Activated naive CD8-positive, alpha-beta T cell (primary cell): ENCODE data around the gene USH2A.

Experiments used
- H3K27ac Mint-ChIP-seq: one replicate; pipeline ENCODE4 v1.8.0; 2021; ENCODE audit warnings: mixed read lengths
- H3K27me3 Mint-ChIP-seq: one replicate; pipeline ENCODE4 v1.8.0; 2021; ENCODE audit warnings: mixed read lengths
- H3K36me3 Mint-ChIP-seq: one replicate; pipeline ENCODE4 v1.8.0; 2021; ENCODE audit warnings: mixed read lengths
- H3K4me1 Mint-ChIP-seq: one replicate; pipeline ENCODE4 v1.8.0; 2021; ENCODE audit warnings: low read depth, mixed read lengths
- H3K4me3 Mint-ChIP-seq: one replicate; pipeline ENCODE4 v1.8.0; 2021; ENCODE audit warnings: mild to moderate bottlenecking, mixed read lengths
- H3K9me3 Mint-ChIP-seq: one replicate; pipeline ENCODE4 v1.8.0; 2021; ENCODE audit warnings: low read depth, mixed read lengths

USH2A gene

GRCh38 chr1:215667761-215668160, 755.5 kb downstream of the USH2A start:
- Mint-ChIP-seq H3K27ac (no peak overlapping the region), H3K4me3 (no peak overlapping the region), H3K27me3 (peaks cover 5% of the 10 kb centered on the region), H3K9me3 (no peaks in the 10 kb centered on the region), H3K36me3 (no peaks in the 10 kb centered on the region), H3K4me1 (no peaks in the 10 kb centered on the region)

GRCh38 chr1:215665215-215665614, 758.0 kb downstream of the USH2A start:
- Mint-ChIP-seq H3K4me1 (no peaks in the 10 kb centered on the region), H3K27ac (no peak overlapping the region), H3K9me3 (no peaks in the 10 kb centered on the region), H3K4me3 (no peak overlapping the region), H3K36me3 (no peaks in the 10 kb centered on the region), H3K27me3 (peaks cover 5% of the 10 kb centered on the region)

GRCh38 chr1:215661033-215661432, 762.2 kb downstream of the USH2A start:
- H3K27ac Mint-ChIP-seq = no peak overlapping the region
- H3K36me3 Mint-ChIP-seq = no peaks in the 10 kb centered on the region
- H3K4me1 Mint-ChIP-seq = no peaks in the 10 kb centered on the region
- H3K9me3 Mint-ChIP-seq = no peaks in the 10 kb centered on the region
- H3K4me3 Mint-ChIP-seq = no peak overlapping the region
- H3K27me3 Mint-ChIP-seq = peaks cover 5% of the 10 kb centered on the region

- Mint-ChIP-seq H3K4me3 (no peak overlapping the region), H3K27me3 (peaks cover 4% of the 10 kb centered on the region), H3K27ac (no peak overlapping the region), H3K4me1 (no peaks in the 10 kb centered on the region), H3K36me3 (no peaks in the 10 kb centered on the region), H3K9me3 (no peaks in the 10 kb centered on the region)
These were observed 763.0 kb downstream of the USH2A start for GRCh38 chr1:215660259-215660658.

GRCh38 chr1:215657047-215657446, 766.2 kb downstream of the USH2A start:
- H3K36me3 Mint-ChIP-seq = no peaks in the 10 kb centered on the region
- H3K4me1 Mint-ChIP-seq = no peaks in the 10 kb centered on the region
- H3K27ac Mint-ChIP-seq = no peak overlapping the region
- no peaks in the 10 kb centered on the region for H3K9me3 Mint-ChIP-seq
- H3K27me3 Mint-ChIP-seq = peaks cover 4% of the 10 kb centered on the region
- no peak overlapping the region for H3K4me3 Mint-ChIP-seq

GRCh38 chr1:215652371-215652770, 770.9 kb downstream of the USH2A start:
- H3K4me1 Mint-ChIP-seq = no peaks in the 10 kb centered on the region
- no peaks in the 10 kb centered on the region for H3K36me3 Mint-ChIP-seq
- no peak overlapping the region for H3K27ac Mint-ChIP-seq
- peaks cover under 1% of the 10 kb centered on the region for H3K27me3 Mint-ChIP-seq
- no peaks in the 10 kb centered on the region for H3K9me3 Mint-ChIP-seq
- H3K4me3 Mint-ChIP-seq = no peak overlapping the region

- Mint-ChIP-seq H3K36me3 (no peaks in the 10 kb centered on the region), H3K9me3 (no peaks in the 10 kb centered on the region), H3K27ac (no peak overlapping the region), H3K27me3 (no peaks in the 10 kb centered on the region), H3K4me1 (no peaks in the 10 kb centered on the region), H3K4me3 (no peak overlapping the region)
These were observed 771.4 kb downstream of the USH2A start for GRCh38 chr1:215651867-215652266.

- H3K27ac Mint-ChIP-seq = no peak overlapping the region
These were observed 772.6 kb downstream of the USH2A start for GRCh38 chr1:215650446-215651149.

GRCh38 chr1:215648957-215649356, 774.3 kb downstream of the USH2A start:
- Mint-ChIP-seq H3K4me1 (no peaks in the 10 kb centered on the region), H3K36me3 (no peaks in the 10 kb centered on the region), H3K9me3 (no peaks in the 10 kb centered on the region), H3K27me3 (no peaks in the 10 kb centered on the region), H3K27ac (no peak overlapping the region), H3K4me3 (no peak overlapping the region)

More at GRCh38 chr1:215650446-215651149, 772.6 kb downstream of the USH2A start:
- no peaks in the 10 kb centered on the region for H3K27me3 Mint-ChIP-seq
- H3K4me3 Mint-ChIP-seq = no peak overlapping the region
- no peaks in the 10 kb centered on the region for H3K36me3 Mint-ChIP-seq
- no peaks in the 10 kb centered on the region for H3K9me3 Mint-ChIP-seq
- no peaks in the 10 kb centered on the region for H3K4me1 Mint-ChIP-seq

GRCh38 chr1:215647738-215648137, 775.5 kb downstream of the USH2A start:
- Mint-ChIP-seq H3K27ac (no peak overlapping the region), H3K4me1 (no peaks in the 10 kb centered on the region), H3K36me3 (no peaks in the 10 kb centered on the region), H3K9me3 (no peaks in the 10 kb centered on the region), H3K27me3 (no peaks in the 10 kb centered on the region), H3K4me3 (no peak overlapping the region)

- no peaks in the 10 kb centered on the region for H3K4me1 Mint-ChIP-seq
- no peaks in the 10 kb centered on the region for H3K27me3 Mint-ChIP-seq
- no peak overlapping the region for H3K27ac Mint-ChIP-seq
- no peak overlapping the region for H3K4me3 Mint-ChIP-seq
- no peaks in the 10 kb centered on the region for H3K36me3 Mint-ChIP-seq
- no peaks in the 10 kb centered on the region for H3K9me3 Mint-ChIP-seq
These were observed 777.4 kb downstream of the USH2A start for GRCh38 chr1:215645861-215646260.

- H3K36me3 Mint-ChIP-seq = no peaks in the 10 kb centered on the region
- no peaks in the 10 kb centered on the region for H3K4me1 Mint-ChIP-seq
- H3K9me3 Mint-ChIP-seq = no peaks in the 10 kb centered on the region
- H3K4me3 Mint-ChIP-seq = no peak overlapping the region
- H3K27ac Mint-ChIP-seq = no peak overlapping the region
- H3K27me3 Mint-ChIP-seq = no peaks in the 10 kb centered on the region
These were observed 778.1 kb downstream of the USH2A start for GRCh38 chr1:215645182-215645581.

- H3K9me3 Mint-ChIP-seq = no peaks in the 10 kb centered on the region
- H3K27me3 Mint-ChIP-seq = no peaks in the 10 kb centered on the region
- no peak overlapping the region for H3K4me3 Mint-ChIP-seq
- H3K27ac Mint-ChIP-seq = no peak overlapping the region
- no peaks in the 10 kb centered on the region for H3K4me1 Mint-ChIP-seq
- no peaks in the 10 kb centered on the region for H3K36me3 Mint-ChIP-seq
These were observed 779.5 kb downstream of the USH2A start for GRCh38 chr1:215643592-215644321.

GRCh38 chr1:215640429-215641148, 782.7 kb downstream of the USH2A start:
- Mint-ChIP-seq H3K27ac (no peak overlapping the region), H3K27me3 (no peaks in the 10 kb centered on the region), H3K9me3 (no peaks in the 10 kb centered on the region), H3K4me1 (no peaks in the 10 kb centered on the region), H3K4me3 (no peak overlapping the region), H3K36me3 (no peaks in the 10 kb centered on the region)

GRCh38 chr1:215637041-215637573, 786.1 kb downstream of the USH2A start:
- H3K36me3 Mint-ChIP-seq = no peaks in the 10 kb centered on the region
- no peaks in the 10 kb centered on the region for H3K4me1 Mint-ChIP-seq
- no peak overlapping the region for H3K4me3 Mint-ChIP-seq
- H3K9me3 Mint-ChIP-seq = no peaks in the 10 kb centered on the region
- no peak overlapping the region for H3K27ac Mint-ChIP-seq
- peaks cover 7% of the 10 kb centered on the region for H3K27me3 Mint-ChIP-seq
